ENCODE results near the gene BLACAT1. TPM values are rescaled to one million over a fixed set of nuclear protein-coding genes. Genes with fewer than 3 reads are reported as not detected.

Gene BLACAT1
- total RNA-seq, 1 experiment from 2014 or later = 9.8 TPM

- Mint-ChIP-seq H3K27ac (no peak overlapping the region), H3K4me3 (no peak overlapping the region), H3K27me3 (ENCODE audit: low read depth) (peaks cover 16% of the 10 kb centered on the region), H3K4me1 (peaks cover 48% of the 10 kb centered on the region), H3K9me3 (peaks cover 8% of the 10 kb centered on the region), H3K36me3 (no peaks in the 10 kb centered on the region)
- DNase-seq (ENCODE audit: low spot score) = no peak
- POLR2A ChIA-PET = no interaction called here
- no peak for ATAC-seq
- TF ChIP-seq, protein P1, sequence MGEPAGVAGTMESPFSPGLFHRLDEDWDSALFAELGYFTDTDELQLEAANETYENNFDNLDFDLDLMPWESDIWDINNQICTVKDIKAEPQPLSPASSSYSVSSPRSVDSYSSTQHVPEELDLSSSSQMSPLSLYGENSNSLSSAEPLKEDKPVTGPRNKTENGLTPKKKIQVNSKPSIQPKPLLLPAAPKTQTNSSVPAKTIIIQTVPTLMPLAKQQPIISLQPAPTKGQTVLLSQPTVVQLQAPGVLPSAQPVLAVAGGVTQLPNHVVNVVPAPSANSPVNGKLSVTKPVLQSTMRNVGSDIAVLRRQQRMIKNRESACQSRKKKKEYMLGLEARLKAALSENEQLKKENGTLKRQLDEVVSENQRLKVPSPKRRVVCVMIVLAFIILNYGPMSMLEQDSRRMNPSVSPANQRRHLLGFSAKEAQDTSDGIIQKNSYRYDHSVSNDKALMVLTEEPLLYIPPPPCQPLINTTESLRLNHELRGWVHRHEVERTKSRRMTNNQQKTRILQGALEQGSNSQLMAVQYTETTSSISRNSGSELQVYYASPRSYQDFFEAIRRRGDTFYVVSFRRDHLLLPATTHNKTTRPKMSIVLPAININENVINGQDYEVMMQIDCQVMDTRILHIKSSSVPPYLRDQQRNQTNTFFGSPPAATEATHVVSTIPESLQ (CRISPR knock-in tag; IDR thresholded peaks at IDR 0.05) = no peak
- TF ChIP-seq, protein P2, sequence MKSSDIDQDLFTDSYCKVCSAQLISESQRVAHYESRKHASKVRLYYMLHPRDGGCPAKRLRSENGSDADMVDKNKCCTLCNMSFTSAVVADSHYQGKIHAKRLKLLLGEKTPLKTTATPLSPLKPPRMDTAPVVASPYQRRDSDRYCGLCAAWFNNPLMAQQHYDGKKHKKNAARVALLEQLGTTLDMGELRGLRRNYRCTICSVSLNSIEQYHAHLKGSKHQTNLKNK (CRISPR knock-in tag; IDR thresholded peaks at IDR 0.05) = no peak
- no peak for TF ChIP-seq ZNF396 (CRISPR knock-in tag; IDR thresholded peaks at IDR 0.05; ENCODE audit: borderline replicate concordance)
- CTCF ChIA-PET = interaction anchor here (1.1 to 24.0 kb wide), 2 partner anchors 9 to 28 kb away, joined by 3 to 613 read pairs; no protein-coding TSS in a partner anchor
These were observed 41.5 kb upstream of the BLACAT1 start for GRCh38 chr1:205497351-205497750.

GRCh38 chr1:205496661-205497060 is 40.8 kb upstream of the BLACAT1 start:
- DNase-seq (ENCODE audit: low spot score) = no peak
- ChIA-PET CTCF (interaction anchor here (1.3 to 24.0 kb wide), 3 partner anchors 12 to 142 kb away, joined by 11 to 613 read pairs (median 32); no protein-coding TSS in a partner anchor), POLR2A (interaction anchor here (1.2 kb wide), 1 partner anchor 40 kb away, joined by 3 read pairs; no protein-coding TSS in a partner anchor)
- peaks cover 20% of the 10 kb centered on the region for H3K27me3 Mint-ChIP-seq (ENCODE audit: low read depth)
- no peak for TF ChIP-seq ETV6 (CRISPR knock-in tag; IDR thresholded peaks at IDR 0.05)
- no peak for TF ChIP-seq TCF7 (CRISPR knock-in tag; IDR thresholded peaks at IDR 0.05; ENCODE audit: low read depth)
- no peak for TF ChIP-seq MYBL2 (CRISPR knock-in tag; IDR thresholded peaks at IDR 0.05)
- TF ChIP-seq ELF4 (CRISPR knock-in tag; IDR thresholded peaks at IDR 0.05; ENCODE audit: low read depth) = no peak
- no peak for TF ChIP-seq SMAD4 (CRISPR knock-in tag; IDR thresholded peaks at IDR 0.05)
- no peak for TF ChIP-seq TEAD4 (CRISPR knock-in tag; IDR thresholded peaks at IDR 0.05)
- TF ChIP-seq NR3C1 (CRISPR knock-in tag; conservative IDR thresholded peaks at IDR 0.05; ENCODE audit: low read depth) = no peak
- TF ChIP-seq, protein P3, sequence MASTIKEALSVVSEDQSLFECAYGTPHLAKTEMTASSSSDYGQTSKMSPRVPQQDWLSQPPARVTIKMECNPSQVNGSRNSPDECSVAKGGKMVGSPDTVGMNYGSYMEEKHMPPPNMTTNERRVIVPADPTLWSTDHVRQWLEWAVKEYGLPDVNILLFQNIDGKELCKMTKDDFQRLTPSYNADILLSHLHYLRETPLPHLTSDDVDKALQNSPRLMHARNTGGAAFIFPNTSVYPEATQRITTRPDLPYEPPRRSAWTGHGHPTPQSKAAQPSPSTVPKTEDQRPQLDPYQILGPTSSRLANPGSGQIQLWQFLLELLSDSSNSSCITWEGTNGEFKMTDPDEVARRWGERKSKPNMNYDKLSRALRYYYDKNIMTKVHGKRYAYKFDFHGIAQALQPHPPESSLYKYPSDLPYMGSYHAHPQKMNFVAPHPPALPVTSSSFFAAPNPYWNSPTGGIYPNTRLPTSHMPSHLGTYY (CRISPR knock-in tag; IDR thresholded peaks at IDR 0.05) = no peak
- no peak for TF ChIP-seq GABPB1 (CRISPR knock-in tag; IDR thresholded peaks at IDR 0.05)
- ATAC-seq = no peak
- no peak overlapping the region for H3K27ac Mint-ChIP-seq
- peaks cover 55% of the 10 kb centered on the region for H3K4me1 Mint-ChIP-seq
- no peak overlapping the region for H3K4me3 Mint-ChIP-seq
- H3K36me3 Mint-ChIP-seq = no peaks in the 10 kb centered on the region
- peaks cover 8% of the 10 kb centered on the region for H3K9me3 Mint-ChIP-seq

DNA sequence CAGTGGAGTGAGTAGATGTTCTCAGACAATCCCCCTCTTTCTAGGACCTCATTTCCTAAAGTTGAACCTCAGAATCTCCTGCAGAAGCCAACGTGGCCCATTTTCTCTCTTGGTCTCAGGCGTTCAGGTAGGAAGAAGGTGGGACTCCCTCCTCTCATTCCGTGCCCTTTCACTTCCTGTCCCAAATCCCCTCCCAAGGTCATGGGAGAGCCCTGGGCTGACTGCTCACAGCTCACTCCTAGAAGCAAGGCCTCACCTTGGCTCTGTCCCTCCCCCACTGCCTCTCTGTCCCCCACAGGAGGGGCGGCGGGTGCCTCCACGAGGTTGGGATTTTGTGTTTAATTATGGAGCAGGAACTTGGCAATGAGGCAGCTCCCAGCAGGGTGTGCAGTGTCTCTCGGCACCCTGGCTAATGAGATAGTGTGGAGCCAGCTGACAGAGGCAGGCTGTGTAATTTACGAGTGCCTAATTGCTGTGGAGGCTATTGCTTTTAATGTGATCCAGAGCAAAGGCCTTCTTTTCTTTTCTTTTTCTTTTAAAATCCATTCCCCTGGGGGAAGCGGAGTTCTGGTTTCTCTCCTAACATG is 39.5 kb upstream of the BLACAT1 start:
- H3K27me3 Mint-ChIP-seq (ENCODE audit: low read depth) = peaks cover 21% of the 10 kb centered on the region
- CTCF ChIA-PET = interaction anchor here (0.8 to 24.0 kb wide), 6 partner anchors 11 to 163 kb away, joined by 4 to 613 read pairs (median 9); no protein-coding TSS in a partner anchor
- no peak for DNase-seq (ENCODE audit: low spot score)
- H3K9me3 Mint-ChIP-seq = peaks cover 8% of the 10 kb centered on the region
- H3K4me3 Mint-ChIP-seq = no peak overlapping the region; the same call in 1 of the 2 replicates
- POLR2A ChIA-PET = interaction anchor here (1.2 kb wide), 1 partner anchor 39 kb away, joined by 3 read pairs; no protein-coding TSS in a partner anchor
- peak; percentile 59 for ATAC-seq
- H3K36me3 Mint-ChIP-seq = no peaks in the 10 kb centered on the region
- TF ChIP-seq NR2C2 (CRISPR knock-in tag; IDR thresholded peaks at IDR 0.05) = no peak
- TF ChIP-seq ESRRA (CRISPR knock-in tag; IDR thresholded peaks at IDR 0.05; ENCODE audit: borderline replicate concordance) = peak; percentile 91; the same call in 1 of the 2 replicates
- TF ChIP-seq, protein P4, sequence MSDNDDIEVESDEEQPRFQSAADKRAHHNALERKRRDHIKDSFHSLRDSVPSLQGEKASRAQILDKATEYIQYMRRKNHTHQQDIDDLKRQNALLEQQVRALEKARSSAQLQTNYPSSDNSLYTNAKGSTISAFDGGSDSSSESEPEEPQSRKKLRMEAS (CRISPR knock-in tag; IDR thresholded peaks at IDR 0.05) = 0 out of 2 replicates have a peak, but pooled peaks have one; percentile 44
- peaks cover 45% of the 10 kb centered on the region for H3K4me1 Mint-ChIP-seq
- peak overlapping the region; percentile 84; the same call in 1 of the 2 replicates for H3K27ac Mint-ChIP-seq

All from WTC11 (cell line).